GM18508 (cell line): Measurements from ENCODE around the gene NCBP1.

Experiments used
- ATAC-seq: cut with Tn5 transposase; IDR thresholded peaks from one replicate; pipeline ENCODE4 v1.9.1; 2021; ENCODE audit warnings: moderate number of reproducible peaks; ENCODE audit not compliant: insufficient read depth, unreplicated experiment

The NCBP1 gene

GRCh38 chr9:97705354-97705950, 71.8 kb downstream of the NCBP1 start:
- no peak for ATAC-seq

- ATAC-seq: no peak
Measured at GRCh38 chr9:97706246-97706645, 72.6 kb downstream of the NCBP1 start.

GRCh38 chr9:97710356-97711222, 77.0 kb downstream of the NCBP1 start:
- no peak for ATAC-seq

GRCh38 chr9:97711223-97711626, 77.6 kb downstream of the NCBP1 start:
- ATAC-seq: no peak

- no peak for ATAC-seq
Measured at GRCh38 chr9:97714435-97714834, 80.8 kb downstream of the NCBP1 start.

GRCh38 chr9:97717866-97718265, 84.2 kb downstream of the NCBP1 start:
- no peak for ATAC-seq

- ATAC-seq: no peak
Measured at GRCh38 chr9:97721396-97721795, 87.8 kb downstream of the NCBP1 start.

GRCh38 chr9:97722331-97722730, 88.7 kb downstream of the NCBP1 start:
- ATAC-seq: no peak
